Measurements from ENCODE around the gene UBR2.

The UBR2 gene

DNA sequence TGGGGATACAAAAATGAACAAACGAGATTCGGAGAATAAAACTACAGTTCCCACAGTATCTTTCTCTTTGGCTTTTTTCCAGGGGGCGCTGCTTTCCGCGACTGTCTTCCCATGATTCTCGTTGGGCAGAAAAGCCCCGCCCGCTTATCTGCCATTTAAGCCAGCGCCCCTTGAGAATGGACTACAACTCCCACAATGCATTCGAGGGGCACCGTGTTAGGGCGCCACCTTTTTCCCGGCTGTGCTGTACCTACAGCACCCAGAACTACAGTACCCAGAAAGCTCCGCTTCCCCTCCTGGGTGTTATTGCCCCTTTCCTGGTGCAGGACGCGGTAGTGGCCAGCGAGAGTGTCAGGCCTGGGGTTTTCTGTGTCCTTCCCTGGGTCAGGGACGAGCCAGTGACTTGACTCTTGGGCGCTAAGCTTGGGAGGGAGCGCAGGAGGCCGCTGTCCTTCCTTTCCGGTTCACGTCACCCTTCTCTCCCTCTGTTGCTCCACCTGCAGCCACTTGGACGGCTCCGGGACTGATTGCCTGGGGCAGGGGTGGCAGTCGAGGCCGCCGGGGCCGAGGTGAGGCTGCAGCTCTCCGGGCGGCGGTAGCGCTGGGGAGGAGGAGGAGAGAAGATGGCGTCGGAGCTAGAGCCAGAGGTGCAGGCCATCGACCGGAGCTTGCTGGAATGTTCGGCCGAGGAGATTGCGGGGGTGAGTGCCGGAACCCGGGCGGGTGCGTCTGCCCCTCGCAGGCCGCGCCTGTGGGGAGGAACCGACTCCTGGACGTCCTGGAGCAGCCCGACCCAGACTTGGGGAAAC lies at the start of gene UBR2:
Gene UBR2, plus strand, starts transcription at position 333 of the 809 bp plus-strand sequence. Its CDS starts 291 bp downstream, at position 624.
- in situ Hi-C loops (cut with HindIII; ENCODE audit: low sequenced_read_pairs): no loop called here

DNA sequence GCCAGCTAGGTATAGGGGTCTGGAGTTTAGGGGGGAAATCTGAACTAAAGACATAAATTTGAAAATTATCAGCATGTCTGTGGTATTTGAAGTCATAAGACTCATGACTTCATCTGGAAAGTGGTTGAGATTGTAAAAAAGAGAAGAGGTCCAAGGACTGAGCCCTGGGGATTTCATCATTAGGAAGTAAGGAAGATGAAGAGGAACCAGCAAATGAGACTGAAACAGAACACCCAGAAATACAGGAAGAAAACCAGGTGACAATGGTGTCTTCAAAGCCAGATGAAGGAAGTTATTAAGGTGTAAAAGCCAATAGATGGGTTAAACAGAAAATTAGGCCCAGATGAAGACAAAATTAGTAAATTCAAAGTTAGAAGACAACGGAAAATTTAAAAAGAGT lies 49.1 kb upstream of the UBR2 start:
- in situ Hi-C loops (cut with HindIII; ENCODE audit: low sequenced_read_pairs): no loop called here

DNA sequence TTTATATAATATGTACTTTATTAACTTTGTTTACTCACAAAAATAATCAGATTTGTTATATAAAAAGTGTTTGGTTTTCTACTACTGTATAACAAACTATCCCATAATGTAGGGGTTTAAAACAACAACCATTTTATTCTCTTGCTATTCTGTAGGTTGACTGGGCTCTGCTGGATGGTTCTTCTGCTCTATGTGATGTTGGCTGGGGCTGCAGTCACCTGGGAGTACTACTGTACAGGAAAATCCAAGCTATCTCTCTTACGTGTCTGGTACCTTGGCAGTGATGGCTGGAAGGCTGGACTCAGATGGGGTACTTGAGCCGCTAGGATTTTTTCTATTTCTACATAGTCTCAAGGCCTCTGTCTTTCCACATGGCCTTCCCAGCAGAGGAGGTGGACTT lies 44.0 kb upstream of the UBR2 start:
- in situ Hi-C loops (cut with HindIII; ENCODE audit: low sequenced_read_pairs): no loop called here

DNA sequence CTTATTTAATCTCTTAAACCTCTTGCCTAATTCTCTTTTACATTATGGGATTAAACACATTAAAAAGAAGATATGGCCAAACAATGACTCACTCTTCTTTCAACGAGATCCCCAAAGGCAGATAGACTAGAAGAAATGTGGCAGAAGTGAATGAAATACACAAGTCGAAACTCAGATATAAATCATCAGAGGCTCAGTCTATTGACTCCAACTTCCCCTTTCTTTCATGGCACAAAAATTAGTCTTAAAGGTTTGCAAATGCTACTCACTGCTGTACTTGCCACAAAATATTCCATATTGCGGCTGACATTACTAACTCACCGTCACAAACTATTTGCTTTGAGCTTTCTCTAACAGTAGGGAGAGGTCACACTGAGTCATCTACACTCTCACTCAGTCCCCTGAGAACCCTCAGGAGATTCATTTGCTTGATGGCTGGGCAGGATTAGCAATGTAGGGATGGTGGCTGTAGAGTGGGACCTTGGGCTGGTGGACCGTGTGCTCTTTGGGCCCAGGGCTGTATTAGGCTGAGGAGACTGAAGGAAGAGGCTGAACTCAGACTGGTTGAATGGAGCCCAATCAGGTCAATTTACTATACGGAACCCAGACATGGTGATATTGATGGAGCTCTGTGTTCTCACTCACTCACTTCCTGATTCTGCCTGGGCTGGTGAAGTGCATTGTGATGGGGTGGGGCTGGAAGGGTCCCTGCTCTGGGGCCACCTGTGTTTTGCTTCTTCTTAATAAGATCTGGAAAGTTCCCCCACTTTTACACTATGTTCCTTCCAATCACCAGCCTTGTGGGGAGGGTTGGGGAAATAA lies 42.8 kb upstream of the UBR2 start:
- in situ Hi-C loops (cut with HindIII; ENCODE audit: low sequenced_read_pairs): no loop called here

DNA sequence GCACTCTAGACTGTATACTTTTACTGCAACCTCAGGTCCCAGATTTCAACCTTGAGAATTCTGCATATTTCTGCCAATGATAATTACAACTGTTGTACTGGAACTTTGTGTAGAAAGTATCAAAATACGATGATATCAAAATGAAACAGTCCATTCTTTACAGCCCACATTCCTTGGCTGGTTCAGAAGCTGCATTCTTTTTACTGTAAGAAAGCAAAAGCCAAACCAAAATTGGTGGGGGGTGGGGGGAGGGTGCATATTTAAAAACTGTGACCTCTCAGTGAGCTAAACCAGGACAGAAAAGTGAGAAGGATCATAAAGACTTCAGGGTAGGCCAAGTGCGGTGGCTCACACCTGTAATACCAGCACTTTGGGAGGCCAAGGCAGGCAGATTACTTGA lies 41.8 kb upstream of the UBR2 start:
- in situ Hi-C loops (cut with HindIII; ENCODE audit: low sequenced_read_pairs): no loop called here

DNA sequence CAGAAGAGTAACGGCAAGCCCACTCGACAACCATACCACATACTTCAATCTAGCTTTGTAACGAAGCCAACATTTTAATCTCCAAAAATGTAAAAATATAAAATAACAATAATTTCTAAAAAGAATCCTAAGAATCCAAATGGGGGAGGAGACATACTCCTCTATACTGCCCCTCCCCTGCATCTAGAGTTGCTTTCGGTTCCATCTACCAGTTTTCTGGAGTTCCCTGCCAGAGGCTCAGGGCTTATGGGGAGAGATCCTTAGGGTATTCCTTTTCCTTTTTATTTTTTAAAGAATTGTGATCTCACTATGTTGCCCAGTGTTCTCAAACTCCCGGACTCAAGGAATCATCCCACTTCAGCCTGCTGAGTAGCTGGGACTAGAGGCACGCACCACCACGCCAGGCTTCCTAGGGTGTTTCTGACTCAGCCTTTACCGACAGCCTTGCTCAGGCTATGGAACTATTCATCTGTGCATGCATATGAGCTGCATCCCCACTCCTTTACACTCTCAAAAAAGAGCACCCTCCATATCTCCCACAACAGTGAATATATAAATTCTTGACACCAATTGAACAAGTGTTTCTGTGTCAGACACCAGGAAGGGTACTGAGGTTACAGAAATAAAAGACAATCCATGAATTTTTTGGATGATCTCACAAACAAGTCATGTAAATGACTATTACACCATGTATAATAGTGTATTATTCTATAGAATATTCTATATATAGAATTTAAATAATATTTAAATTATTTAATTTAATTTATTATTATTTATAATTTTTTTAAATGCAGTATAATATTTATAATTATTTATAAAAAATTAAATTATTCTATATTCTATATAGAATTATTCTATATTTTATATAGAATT lies 40.7 kb upstream of the UBR2 start:
- in situ Hi-C loops (cut with HindIII; ENCODE audit: low sequenced_read_pairs): no loop called here

DNA sequence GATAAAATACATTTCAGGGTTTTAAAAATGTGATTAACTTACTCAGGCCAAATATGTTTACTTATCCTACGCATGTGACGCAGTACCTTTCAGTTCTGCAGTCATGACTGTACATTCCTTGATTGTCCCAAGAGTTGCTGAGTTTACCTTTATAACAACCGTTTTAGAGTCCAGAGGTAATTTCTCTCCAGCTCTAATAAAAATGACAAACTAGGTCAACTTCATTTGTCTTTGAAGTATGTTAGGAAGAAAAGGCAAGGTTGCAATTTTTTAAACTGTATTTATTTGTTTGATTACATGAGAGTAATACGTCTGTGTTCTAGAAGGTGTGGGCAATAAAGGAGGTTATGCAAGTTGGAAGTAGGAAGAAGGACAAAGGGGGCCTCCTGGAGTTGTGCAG lies 38.6 kb upstream of the UBR2 start:
- in situ Hi-C loops (cut with HindIII; ENCODE audit: low sequenced_read_pairs): no loop called here

DNA sequence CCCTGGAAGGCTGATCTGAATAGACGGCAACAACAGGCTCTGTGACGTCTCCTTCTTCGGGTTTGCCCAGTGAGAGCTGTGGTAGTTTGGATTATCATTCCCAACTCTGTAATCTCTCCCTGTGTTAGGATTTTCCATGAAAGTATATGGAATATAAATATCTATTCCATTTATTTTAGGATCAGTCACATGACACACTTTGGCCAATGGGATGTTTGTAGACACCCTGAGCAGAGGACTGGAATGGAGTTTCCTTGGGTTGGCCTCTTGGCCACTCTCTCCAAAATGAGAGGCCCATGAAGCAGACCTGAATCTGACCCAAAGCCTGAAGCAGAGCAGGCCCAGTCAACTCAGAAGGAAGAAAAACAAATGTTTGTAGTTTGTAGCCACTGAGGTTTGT lies 37.2 kb upstream of the UBR2 start:
- in situ Hi-C loops (cut with HindIII; ENCODE audit: low sequenced_read_pairs): no loop called here

DNA sequence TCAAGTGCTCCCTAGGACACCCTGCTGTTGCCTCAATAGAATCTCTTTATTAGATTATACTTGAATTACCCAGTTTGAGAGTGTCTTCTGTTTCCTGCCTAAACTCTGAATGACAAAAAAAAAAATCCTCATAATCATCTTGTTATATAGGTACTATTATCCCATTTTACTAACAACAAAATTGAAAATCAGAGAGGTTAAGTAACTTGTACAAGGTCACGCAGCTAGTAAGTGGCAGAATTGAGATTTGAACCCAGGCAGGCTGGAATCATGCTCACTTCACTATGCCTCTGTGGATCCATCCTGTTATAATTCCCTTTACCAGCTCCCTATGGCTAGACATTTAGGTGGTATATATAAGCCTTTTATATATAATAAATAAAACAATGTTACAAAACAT lies 36.6 kb upstream of the UBR2 start:
- in situ Hi-C loops (cut with HindIII; ENCODE audit: low sequenced_read_pairs): no loop called here

DNA sequence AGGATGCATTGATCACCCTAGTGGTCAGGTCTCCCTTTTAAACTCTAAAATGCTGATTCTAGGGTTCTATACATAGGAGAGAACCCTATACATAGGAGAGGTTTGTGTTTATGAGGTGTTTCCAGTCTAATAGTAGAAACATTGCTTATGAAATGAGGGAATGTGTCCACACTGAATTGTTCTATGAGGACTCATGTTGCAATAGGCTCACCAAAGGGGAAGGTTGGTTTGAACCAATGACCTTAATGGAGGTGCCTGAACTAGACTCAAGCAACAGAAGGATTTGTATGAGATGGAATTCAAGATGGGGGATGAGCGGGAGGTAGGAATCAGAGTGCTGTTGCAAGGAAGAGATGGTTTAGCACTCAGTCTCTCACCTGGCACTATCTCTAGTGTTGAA lies 33.5 kb upstream of the UBR2 start:
- in situ Hi-C loops (cut with HindIII; ENCODE audit: low sequenced_read_pairs): no loop called here

DNA sequence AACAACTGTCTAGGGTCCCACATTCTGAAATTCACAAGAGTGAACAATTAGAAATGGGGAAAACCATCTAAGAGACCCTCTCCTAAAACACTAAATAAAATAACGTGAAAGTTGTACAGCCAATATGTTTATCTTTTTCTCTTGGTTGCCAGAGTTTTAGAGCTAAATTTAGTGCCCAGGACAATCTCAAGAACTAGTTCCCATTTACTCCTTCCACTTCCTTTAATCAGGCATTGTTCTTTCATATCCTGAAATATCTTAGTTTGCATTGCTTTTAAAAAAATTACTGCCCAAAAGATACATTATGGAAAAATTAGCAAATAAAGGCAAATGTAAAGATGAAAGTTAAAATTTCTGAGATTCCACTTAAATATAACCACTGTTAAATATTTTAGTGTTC lies 33.1 kb upstream of the UBR2 start:
- in situ Hi-C loops (cut with HindIII; ENCODE audit: low sequenced_read_pairs): no loop called here

DNA sequence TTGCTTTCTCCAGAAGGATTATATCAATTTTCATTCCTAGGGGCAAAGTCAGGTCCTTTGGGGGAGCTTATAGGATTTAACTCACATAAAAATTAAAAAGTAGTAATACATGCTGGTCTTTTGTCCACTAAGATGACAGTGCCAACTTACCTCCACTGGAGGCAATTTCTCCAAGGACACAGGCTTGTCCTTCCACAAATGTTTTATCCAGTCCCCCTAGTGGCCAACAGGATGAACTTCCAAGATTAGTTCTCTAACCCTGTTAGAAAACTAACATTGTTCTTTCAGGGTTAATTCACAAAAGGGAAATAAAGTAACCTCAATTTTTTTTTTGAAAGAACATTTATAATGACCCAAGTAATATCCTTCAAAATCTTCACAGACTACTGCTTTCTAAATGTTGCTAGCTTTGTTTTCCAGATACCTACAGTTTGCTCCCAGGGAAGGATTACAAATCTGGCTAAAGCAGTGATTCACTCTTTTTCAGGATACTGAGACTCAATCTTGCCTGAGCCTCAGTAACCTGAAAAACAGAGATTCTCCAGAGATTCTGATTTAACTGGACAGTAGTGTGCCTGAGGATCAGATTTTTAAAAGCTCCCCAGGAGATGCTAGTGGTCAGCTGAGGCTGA lies 31.7 kb upstream of the UBR2 start:
- in situ Hi-C loops (cut with HindIII; ENCODE audit: low sequenced_read_pairs): no loop called here

DNA sequence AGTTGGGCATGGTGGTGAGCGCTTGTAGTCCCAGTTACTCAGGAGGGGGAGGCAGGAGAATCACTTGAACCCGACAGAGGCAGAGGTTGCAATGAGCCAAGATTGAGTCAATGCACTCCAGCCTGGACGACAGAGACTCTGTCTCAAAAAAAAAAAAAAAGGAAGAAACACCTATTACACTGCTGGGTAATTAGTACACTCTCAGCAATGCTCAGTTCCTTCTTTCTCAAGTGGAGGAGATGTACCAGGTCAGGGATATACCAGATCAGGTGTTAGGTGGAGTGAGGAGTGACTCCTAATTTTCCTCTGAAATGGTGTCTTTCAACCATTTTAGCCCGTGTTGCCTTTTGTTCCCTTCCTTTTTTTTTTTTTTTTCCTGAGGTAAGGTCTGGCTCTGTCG lies 30.0 kb upstream of the UBR2 start:
- in situ Hi-C loops (cut with HindIII; ENCODE audit: low sequenced_read_pairs): no loop called here

DNA sequence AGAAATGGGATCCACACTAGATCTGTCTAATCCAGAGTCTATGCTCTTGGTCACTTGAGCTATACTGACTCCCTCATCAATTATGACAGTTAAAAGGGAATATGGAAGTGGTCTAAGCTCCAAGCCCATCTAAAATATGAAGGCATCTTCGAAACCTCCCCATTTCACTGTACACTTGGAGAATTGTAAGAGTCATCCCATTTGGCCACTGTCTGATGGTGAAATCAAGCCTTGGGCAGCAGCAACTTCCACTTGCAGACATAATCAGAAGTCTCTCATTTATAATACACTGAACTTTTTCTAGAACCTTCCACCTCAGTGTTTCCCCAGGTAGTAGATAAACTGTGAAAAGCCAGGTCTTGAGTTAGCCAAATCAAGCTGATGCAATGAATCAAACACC lies 26.3 kb upstream of the UBR2 start:
- in situ Hi-C loops (cut with HindIII; ENCODE audit: low sequenced_read_pairs): loop anchor here (5.0 kb wide), 1 partner anchor 85 kb away; the partner anchor contains the start of gene TRERF1

DNA sequence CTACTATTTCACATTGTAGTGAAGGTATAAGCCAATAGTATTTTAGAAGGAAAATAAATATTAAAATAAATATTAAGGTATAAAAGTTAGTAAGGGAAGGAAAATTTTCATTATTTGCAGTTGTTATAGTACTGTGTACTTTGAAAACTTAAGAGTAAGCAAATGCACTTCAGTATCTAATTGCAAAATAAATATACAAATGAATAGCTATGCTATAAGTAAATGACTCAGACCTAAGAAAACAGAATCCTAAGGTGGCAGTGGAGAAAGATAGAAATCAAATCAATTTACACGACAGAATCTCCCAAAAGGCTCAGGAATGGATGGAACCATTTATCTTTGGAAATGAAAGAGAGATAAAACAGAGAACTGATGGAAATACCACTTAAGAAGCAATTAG lies 24.7 kb upstream of the UBR2 start:
- in situ Hi-C loops (cut with HindIII; ENCODE audit: low sequenced_read_pairs): loop anchor here (5.0 kb wide), 1 partner anchor 87 kb away; the partner anchor contains the start of gene TRERF1

DNA sequence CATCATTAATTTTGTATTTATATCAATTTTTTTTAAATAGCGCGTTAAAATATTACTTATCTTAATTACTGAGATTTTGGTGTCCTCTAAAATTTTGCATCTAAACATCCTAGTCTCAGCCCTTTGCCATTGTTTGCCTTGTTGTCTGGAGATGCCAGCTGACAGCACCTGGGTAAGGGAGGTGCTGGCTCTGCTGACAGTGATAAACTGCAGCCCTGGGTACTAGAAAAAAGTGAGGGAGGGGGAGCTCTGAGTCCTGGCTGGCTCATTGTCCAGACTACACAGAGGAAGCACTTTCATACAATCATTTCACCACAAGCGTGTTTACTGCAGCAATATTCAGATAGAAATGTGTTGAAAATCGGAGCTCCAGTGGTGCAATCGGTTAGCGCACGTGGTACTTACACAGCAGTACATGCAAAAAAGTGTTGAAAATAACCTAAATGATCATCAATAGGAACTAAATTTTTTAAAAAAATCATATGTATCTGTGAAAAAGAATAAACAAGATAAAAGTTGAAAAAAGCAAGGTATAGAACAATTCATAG lies 18.5 kb upstream of the UBR2 start:
- in situ Hi-C loops (cut with HindIII; ENCODE audit: low sequenced_read_pairs): no loop called here

DNA sequence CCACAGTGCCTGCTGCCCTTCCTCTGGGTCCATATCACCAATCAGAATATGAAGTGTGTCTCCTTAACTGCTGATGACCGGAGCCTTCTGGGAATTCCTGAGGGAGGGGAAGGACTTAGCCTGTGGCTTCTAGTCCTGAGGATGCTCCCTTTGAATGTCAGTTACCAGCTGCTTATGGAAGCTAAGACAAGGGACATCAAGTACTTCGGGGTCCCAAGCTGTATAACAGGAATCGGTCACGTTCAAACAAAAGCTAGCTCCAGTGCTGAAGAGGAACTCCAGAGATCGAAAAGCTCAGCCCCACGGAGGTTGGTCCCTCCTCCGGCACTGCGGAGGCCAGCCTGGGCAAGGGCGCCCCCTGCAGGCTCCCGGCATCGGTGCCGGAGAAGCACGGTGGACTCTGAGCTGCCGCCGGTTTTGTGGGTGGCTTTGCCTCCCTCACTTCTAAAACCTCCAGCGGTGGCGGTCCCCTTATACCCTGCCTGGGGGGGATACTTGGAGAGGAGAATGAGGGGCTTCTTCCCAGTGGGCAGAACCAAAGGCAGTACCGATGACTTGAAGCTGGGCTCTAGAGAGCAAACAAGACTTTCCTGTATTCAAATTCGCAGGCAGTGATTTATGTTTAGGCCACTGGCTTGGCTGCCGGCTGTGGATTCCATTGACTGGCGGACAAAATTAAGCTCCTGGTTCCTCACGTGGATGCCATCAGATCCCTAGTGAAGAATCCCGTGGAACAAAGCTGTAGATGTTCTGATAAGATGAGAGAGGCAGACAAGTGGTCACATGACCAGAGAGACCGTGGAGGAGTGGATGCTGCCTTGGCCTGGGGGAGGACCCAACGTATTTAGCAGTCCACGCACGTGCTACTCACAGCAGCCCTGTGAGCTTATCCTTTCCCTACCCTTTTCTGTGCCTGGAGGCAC lies 16.2 kb upstream of the UBR2 start:
- in situ Hi-C loops (cut with HindIII; ENCODE audit: low sequenced_read_pairs): no loop called here

DNA sequence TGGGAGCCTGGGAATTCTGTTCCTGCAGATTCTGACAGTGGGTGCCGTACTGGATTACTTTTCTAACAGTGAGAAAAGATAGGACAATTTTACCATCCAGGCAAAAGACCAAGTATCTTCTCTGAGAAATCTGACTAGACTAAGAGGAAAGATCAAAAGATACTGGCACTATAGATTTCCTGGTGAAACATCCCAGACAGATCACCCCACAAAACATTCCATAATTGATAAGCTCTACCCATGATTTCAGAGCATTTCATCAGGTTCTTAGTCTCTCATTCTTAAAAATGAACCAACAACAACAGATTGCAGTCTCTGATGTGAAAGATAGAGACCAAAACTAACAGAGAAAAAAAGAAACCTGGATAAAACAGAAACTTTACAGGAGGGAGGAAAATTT lies 13.6 kb upstream of the UBR2 start:
- in situ Hi-C loops (cut with HindIII; ENCODE audit: low sequenced_read_pairs): no loop called here

DNA sequence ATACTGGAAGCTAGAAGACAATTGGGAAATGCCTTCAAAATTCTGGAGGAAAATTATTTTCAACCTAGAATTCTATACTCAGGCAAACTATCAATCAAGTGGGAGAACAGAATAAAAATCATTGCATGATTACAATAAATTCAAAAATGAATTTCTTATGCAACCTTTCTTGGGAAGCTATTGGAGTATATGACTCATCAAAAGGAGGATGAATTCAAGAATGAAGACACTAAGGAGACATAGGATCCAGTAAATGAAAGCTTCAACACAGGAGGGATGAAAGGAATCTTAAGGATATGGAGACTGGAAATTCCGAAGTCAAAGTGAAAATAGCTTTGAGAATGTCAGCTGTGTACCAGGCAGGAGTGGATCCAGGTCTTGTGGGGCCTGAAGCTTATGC lies 12.6 kb upstream of the UBR2 start:
- in situ Hi-C loops (cut with HindIII; ENCODE audit: low sequenced_read_pairs): no loop called here
